HL-60 (cell line): ENCODE measurements around the gene CCDC88B.
A peak's percentile ranks its signal among the peaks of the same experiment; 100 is the strongest.

Experiments
- DNase-seq, 2 experiments: peaks; one replicate each; pipeline ENCODE4 v3.0.0-alpha.2; 2010 to 2020; ENCODE audit warnings: low read depth in 1 of 2, low spot score in 1 of 2
- H3K27ac ChIP-seq: fragments of 250-450 bp; sonication (Bioruptor Pico); replicated peaks from 2 replicates; pipeline ENCODE4 v1.5.1; 2020; ENCODE audit warnings: mild to moderate bottlenecking, moderate library complexity
- H3K27me3 ChIP-seq: fragments of 250-450 bp; sonication (Bioruptor Pico); 2 replicates; pipeline ENCODE4 v1.5.1; 2021; ENCODE audit warnings: mild to moderate bottlenecking, moderate library complexity; ENCODE audit not compliant: insufficient read depth, poor library complexity, severe bottlenecking
- H3K4me3 ChIP-seq: replicated peaks from 2 replicates; pipeline ENCODE4 v1.5.1; 2011; ENCODE audit warnings: mild to moderate bottlenecking, control low read depth, low read length; ENCODE audit not compliant: insufficient read depth
- CTCF ChIP-seq: IDR thresholded peaks from one replicate; pipeline ENCODE4 v1.5.1; 2011; ENCODE audit warnings: low read length, control low read depth, inconsistent platforms; ENCODE audit not compliant: insufficient read depth
- GABPA ChIP-seq: IDR thresholded peaks from 2 replicates; pipeline ENCODE4 v1.6.1; 2012; ENCODE audit warnings: low read depth
- POLR2AphosphoS5 ChIP-seq: IDR thresholded peaks from 2 replicates; pipeline ENCODE4 v1.6.1; 2012; ENCODE audit warnings: low read depth
- REST ChIP-seq: IDR thresholded peaks from 2 replicates; pipeline ENCODE4 v1.6.1; 2012; ENCODE audit warnings: low read depth; ENCODE audit not compliant: insufficient replicate concordance
- SPI1 ChIP-seq: IDR thresholded peaks from 2 replicates; pipeline ENCODE4 v1.6.1; 2012; ENCODE audit warnings: low read depth, mild to moderate bottlenecking, borderline replicate concordance

The CCDC88B gene

GRCh38 chr11:64327993-64328392, 12.0 kb upstream of the CCDC88B start:
- Histone ChIP-seq H3K27me3 (no peaks in the 10 kb centered on the region), H3K4me3 (no peak overlapping the region), H3K27ac (no peak overlapping the region)
- TF ChIP-seq SPI1 (no peak), CTCF (no peak), REST (no peak), POLR2AphosphoS5 (no peak), GABPA (no peak)
- no peak for DNase-seq

GRCh38 chr11:64330888-64331287, 9.1 kb upstream of the CCDC88B start:
- Histone ChIP-seq H3K4me3 (no peak overlapping the region), H3K27me3 (no peaks in the 10 kb centered on the region), H3K27ac (no peak overlapping the region; the same call in 1 of the 2 replicates)
- DNase-seq = no peak
- TF ChIP-seq SPI1 (no peak), POLR2AphosphoS5 (no peak), REST (no peak), CTCF (no peak), GABPA (no peak)

- Histone ChIP-seq H3K4me3 (no peak overlapping the region), H3K27me3 (no peaks in the 10 kb centered on the region), H3K27ac (peak overlapping the region; percentile 48)
- TF ChIP-seq REST (no peak), POLR2AphosphoS5 (peak; percentile 59), CTCF (peak; percentile 82), GABPA (no peak), SPI1 (no peak)
- peak; percentile 90 to 96 for DNase-seq
Observed at GRCh38 chr11:64331569-64332371, 8.2 kb upstream of the CCDC88B start.
